H1 (cell line): ENCODE measurements around the gene FITM1. TPM values are rescaled to one million over a fixed set of nuclear protein-coding genes. Genes with fewer than 3 reads are reported as not detected.

Experiments
- CTCF ChIA-PET: fragments of 300-600 bp; sonication (Branson Sonifier 250); formaldehyde crosslinking; loops from one replicate; lab custom pipeline; 2021; ENCODE audit not compliant: partially characterized antibody; lab: Charles Lee
- POLR2A ChIA-PET: fragments of 300-600 bp; sonication (Branson Sonifier 250); formaldehyde crosslinking; loops from one replicate; lab custom pipeline; 2021; ENCODE audit warnings: inconsistent platforms; ENCODE audit not compliant: partially characterized antibody; lab: Charles Lee
- DNase-seq, 2 experiments: peaks; one replicate each; pipeline versions ENCODE4 v3.0.0 to v3.0.0-alpha.2; 2010 to 2022; ENCODE audit warnings: low spot score in 2 of 2, low read depth in 1 of 2, mixed read lengths in 1 of 2
- FAIRE-seq: peaks from 2 replicates; lab custom pipeline; 2011; peaks lifted over from hg19 to GRCh38; lab: Jason Lieb, UNC
- H2AFZ ChIP-seq: 2 replicates; pipeline ENCODE4 v1.8.1; 2012; ENCODE audit warnings: low read length, inconsistent platforms
- H2AK5ac ChIP-seq: 2 replicates; pipeline ENCODE4 v1.6.1; 2013; ENCODE audit warnings: low read depth, low read length
- H2BK120ac ChIP-seq: replicated peaks from 2 replicates; pipeline ENCODE3; 2013; ENCODE audit warnings: low read depth, low read length, inconsistent platforms
- H2BK12ac ChIP-seq: 2 replicates; pipeline ENCODE4 v1.6.1; 2013; ENCODE audit warnings: low read depth, low read length
- H2BK15ac ChIP-seq: 2 replicates; pipeline ENCODE4 v1.6.1; 2013; ENCODE audit warnings: low read length
- H2BK20ac ChIP-seq: 2 replicates; pipeline ENCODE4 v1.6.1; 2013; ENCODE audit warnings: low read length
- H2BK5ac ChIP-seq: 2 replicates; pipeline ENCODE4 v1.6.1; 2013; ENCODE audit warnings: low read depth, low read length
- H3K14ac ChIP-seq: 2 replicates; pipeline ENCODE4 v1.6.1; 2013; ENCODE audit warnings: inconsistent platforms; ENCODE audit not compliant: insufficient read length
- H3K18ac ChIP-seq: 2 replicates; pipeline ENCODE4 v1.6.1; 2013; ENCODE audit warnings: low read length; ENCODE audit errors: extremely low read depth
- H3K23ac ChIP-seq: 2 replicates; pipeline ENCODE4 v1.6.1; 2013; ENCODE audit warnings: inconsistent platforms; ENCODE audit not compliant: insufficient read length
- H3K23me2 ChIP-seq: 2 replicates; pipeline ENCODE4 v1.6.1; 2013; ENCODE audit warnings: low read depth, low read length
- H3K27ac ChIP-seq: 2 replicates; pipeline ENCODE4 v1.6.1; 2011; ENCODE audit warnings: low read depth, low read length, inconsistent platforms
- H3K27me3 ChIP-seq, 4 experiments: replicated peaks in 1 of 4; 1 replicate in 1 of 4; 2 replicates in 3 of 4; pipeline versions ENCODE4 v1.6.1 to v1.8.1; 2011 to 2013; ENCODE audit warnings: low read length in 3 of 4, mild to moderate bottlenecking in 3 of 4, inconsistent platforms in 2 of 4, mixed read lengths in 2 of 4, moderate library complexity in 1 of 4; ENCODE audit not compliant: control insufficient read depth in 3 of 4, insufficient read depth in 3 of 4; ENCODE audit errors: extremely low read depth in 1 of 4
- H3K36me3 ChIP-seq, 4 experiments: 2 replicates each; pipeline versions ENCODE4 v1.6.1 to v1.8.1; 2011 to 2013; ENCODE audit warnings: mild to moderate bottlenecking in 4 of 4, low read length in 3 of 4, moderate library complexity in 2 of 4, control low read depth in 1 of 4, inconsistent platforms in 1 of 4; ENCODE audit not compliant: insufficient read depth in 4 of 4, control insufficient read depth in 2 of 4
- H3K4ac ChIP-seq: replicated peaks from 2 replicates; pipeline ENCODE3; 2013; ENCODE audit warnings: low read length, low read depth, mixed read lengths, inconsistent platforms; ENCODE audit not compliant: insufficient read length
- H3K4me1 ChIP-seq, 4 experiments: replicated peaks in 1 of 4; 1 replicate in 1 of 4; 2 replicates in 3 of 4; pipeline versions ENCODE4 v1.6.1 to v1.8.1; 2011 to 2013; ENCODE audit warnings: low read length in 3 of 4, inconsistent platforms in 2 of 4, mixed read lengths in 1 of 4; ENCODE audit not compliant: insufficient read depth in 4 of 4, control insufficient read depth in 3 of 4
- H3K4me2 ChIP-seq, 2 experiments: 2 replicates each; pipeline versions ENCODE4 v1.6.1 to v1.8.1; 2011 to 2013; ENCODE audit warnings: low read depth in 2 of 2, low read length in 2 of 2, control low read depth in 1 of 2, inconsistent platforms in 1 of 2, mild to moderate bottlenecking in 1 of 2; ENCODE audit not compliant: insufficient read depth in 1 of 2
- H3K4me3 ChIP-seq, 4 experiments: fragments of 200-600, 300-600 bp in 1 of 4; sonication (generic), shearing (Covaris generic), sonication (Bioruptor Twin) in 1 of 4; 2 replicates each; pipeline versions ENCODE4 v1.5.1 to v1.8.1; 2011 to 2016; ENCODE audit warnings: low read length in 4 of 4, low read depth in 3 of 4, control low read depth in 2 of 4, inconsistent platforms in 2 of 4, mild to moderate bottlenecking in 2 of 4, mixed read lengths in 1 of 4, moderate library complexity in 1 of 4; ENCODE audit not compliant: insufficient read depth in 2 of 4; ENCODE audit errors: extremely low read depth in 1 of 4
- H3K56ac ChIP-seq: replicated peaks from 2 replicates; pipeline ENCODE3; 2013; ENCODE audit warnings: low read depth, mild to moderate bottlenecking, mixed read lengths, low read length, inconsistent platforms; ENCODE audit not compliant: insufficient read length
- H3K79me1 ChIP-seq: 2 replicates; pipeline ENCODE4 v1.6.1; 2013; ENCODE audit warnings: low read depth, low read length, control low read depth
- H3K79me2 ChIP-seq, 2 experiments: 2 replicates each; pipeline versions ENCODE4 v1.6.1 to v1.8.1; 2012 to 2013; ENCODE audit warnings: low read length in 2 of 2, mild to moderate bottlenecking in 2 of 2, inconsistent platforms in 1 of 2; ENCODE audit not compliant: insufficient read depth in 2 of 2, control insufficient read depth in 1 of 2
- H3K9ac ChIP-seq, 4 experiments: replicated peaks in 1 of 4; 1 replicate in 1 of 4; 2 replicates in 3 of 4; pipeline versions ENCODE4 v1.6.1 to v1.8.1; 2011 to 2013; ENCODE audit warnings: low read depth in 3 of 4, low read length in 3 of 4, control low read depth in 2 of 4, mild to moderate bottlenecking in 2 of 4, moderate library complexity in 2 of 4, inconsistent platforms in 1 of 4; ENCODE audit errors: extremely low read depth in 1 of 4
- H3K9me3 ChIP-seq, 2 experiments: 2 replicates each; pipeline versions ENCODE4 v1.6.1 to v1.8.1; 2012 to 2013; ENCODE audit warnings: mild to moderate bottlenecking in 2 of 2, moderate library complexity in 2 of 2, control low read depth in 1 of 2, inconsistent platforms in 1 of 2, low read depth in 1 of 2, low read length in 1 of 2, mixed read lengths in 1 of 2; ENCODE audit not compliant: insufficient read depth in 2 of 2
- H4K20me1 ChIP-seq, 2 experiments: replicated peaks in 1 of 2; 2 replicates each; pipeline versions ENCODE3 to v1.8.1; 2011 to 2013; ENCODE audit warnings: inconsistent platforms in 2 of 2, low read length in 2 of 2, mild to moderate bottlenecking in 1 of 2; ENCODE audit not compliant: insufficient read depth in 2 of 2, control insufficient read depth in 1 of 2
- H4K5ac ChIP-seq: 2 replicates; pipeline ENCODE4 v1.6.1; 2013; ENCODE audit warnings: low read length, low read depth, mixed read lengths, inconsistent platforms; ENCODE audit not compliant: insufficient read length
- H4K8ac ChIP-seq: 2 replicates; pipeline ENCODE4 v1.8.0; 2013; ENCODE audit warnings: mild to moderate bottlenecking, moderate library complexity, low read length, inconsistent platforms; ENCODE audit not compliant: insufficient read depth; ENCODE audit errors: extremely low read depth
- H4K91ac ChIP-seq: replicated peaks from 2 replicates; pipeline ENCODE3; 2013; ENCODE audit warnings: low read length, mixed read lengths, inconsistent platforms; ENCODE audit not compliant: insufficient read length
- CBX5 ChIP-seq: fragments of 300-800, 300-1000 bp; sonication (generic); IDR thresholded peaks from 2 replicates; pipeline ENCODE4 v1.7.1; 2016; ENCODE audit warnings: antibody characterized with exemption, low read length, low read depth
- CEBPB ChIP-seq: IDR thresholded peaks from 2 replicates; pipeline ENCODE4 v1.6.1; 2012; ENCODE audit warnings: low read depth, low read length
- CHD2 ChIP-seq: IDR thresholded peaks from 2 replicates; pipeline ENCODE4 v1.6.1; 2012; ENCODE audit warnings: low read length, improper control_type of control experiment
- POU5F1 ChIP-seq: IDR thresholded peaks from 2 replicates; pipeline ENCODE4 v1.6.1; 2011; ENCODE audit warnings: low read depth, mild to moderate bottlenecking, low read length, moderate library complexity
- RAD21 ChIP-seq, 2 experiments: IDR thresholded peaks in 1 of 2; conservative IDR thresholded peaks in 1 of 2; 2 replicates each; pipeline ENCODE4 v1.6.1; 2011; ENCODE audit warnings: low read depth in 2 of 2, low read length in 2 of 2, improper control_type of control experiment in 1 of 2, inconsistent platforms in 1 of 2, mild to moderate bottlenecking in 1 of 2, moderate library complexity in 1 of 2
- RFX5 ChIP-seq: IDR thresholded peaks from 2 replicates; pipeline ENCODE4 v1.6.1; 2011; ENCODE audit warnings: low read depth, low read length, improper control_type of control experiment, borderline replicate concordance
- RXRA ChIP-seq: IDR thresholded peaks from 2 replicates; pipeline ENCODE4 v1.6.1; 2011; ENCODE audit warnings: low read depth, mild to moderate bottlenecking, low read length, moderate library complexity; ENCODE audit not compliant: insufficient read depth
- SIRT6 ChIP-seq: IDR thresholded peaks from one replicate; pipeline ENCODE4 v1.7.1; 2012; ENCODE audit warnings: low read length, inconsistent platforms
- WGBS, 2 experiments: shearing (Covaris generic) in 1 of 2; methylation state at CpG; one replicate each; pipeline versions ENCODE4 v1.1.6 to v1.1.7; 2013 to 2015; ENCODE audit warnings: low lambda C conversion rate in 2 of 2, mixed read lengths in 2 of 2, inconsistent platforms in 1 of 2, low coverage in 1 of 2, missing lambda C conversion rate in 1 of 2; ENCODE audit not compliant: insufficient replicate concordance in 2 of 2, insufficient coverage in 1 of 2, insufficient read length in 1 of 2; ENCODE audit errors: extremely low coverage in 1 of 2, missing lambda C conversion rate in 1 of 2; 5-methylcytosine and 5-hydroxymethylcytosine counted together
- polyA plus RNA-seq, 7 experiments: library from polyadenylated mRNA; depleted of rRNA in 3 of 7; stranded (reverse) in 5 of 7; unstranded in 2 of 7; fragments of >200 nt in 5 of 7; fragments of 200-250 nt in 2 of 7; gene quantifications; 1 replicate in 5 of 7; 2 replicates in 1 of 7; 4 replicates in 1 of 7; pipeline versions ENCODE4 v1.2.1 to v1.2.3, GENCODE V29; 2011 to 2013; ENCODE audit warnings: missing spikeins in 2 of 7, mixed read lengths in 2 of 7
- total RNA-seq: library from RNA; stranded (reverse); fragmentation: NEBNext Ultra II Directional; extraction: Animal tissue kit (Norgen Biotek cat#: 25700); gene quantifications from 2 replicates; pipeline ENCODE4 v1.2.1, GENCODE V29; 2021
- TF ChIP-seq, protein P1 (sequence below), 3 experiments: IDR thresholded peaks; 1 replicate in 2 of 3; 2 replicates in 1 of 3; pipeline versions ENCODE4 v1.5.1 to v1.6.1; 2011; ENCODE audit warnings: low read length in 3 of 3, mild to moderate bottlenecking in 3 of 3, inconsistent platforms in 2 of 3, low read depth in 1 of 3, moderate library complexity in 1 of 3; ENCODE audit not compliant: insufficient read depth in 1 of 3; ENCODE audit errors: control extremely low read depth in 1 of 3
- TF ChIP-seq, protein P2 (sequence below): IDR thresholded peaks from 2 replicates; pipeline ENCODE4 v1.6.1; 2012; ENCODE audit warnings: inconsistent platforms

Gene FITM1
- total and polyA plus RNA-seq, 2 of the 8 experiments (the other 6 are each of a cell fraction or from before 2014, with no cell fraction given), result 0.53 to 0.76 TPM

DNA sequence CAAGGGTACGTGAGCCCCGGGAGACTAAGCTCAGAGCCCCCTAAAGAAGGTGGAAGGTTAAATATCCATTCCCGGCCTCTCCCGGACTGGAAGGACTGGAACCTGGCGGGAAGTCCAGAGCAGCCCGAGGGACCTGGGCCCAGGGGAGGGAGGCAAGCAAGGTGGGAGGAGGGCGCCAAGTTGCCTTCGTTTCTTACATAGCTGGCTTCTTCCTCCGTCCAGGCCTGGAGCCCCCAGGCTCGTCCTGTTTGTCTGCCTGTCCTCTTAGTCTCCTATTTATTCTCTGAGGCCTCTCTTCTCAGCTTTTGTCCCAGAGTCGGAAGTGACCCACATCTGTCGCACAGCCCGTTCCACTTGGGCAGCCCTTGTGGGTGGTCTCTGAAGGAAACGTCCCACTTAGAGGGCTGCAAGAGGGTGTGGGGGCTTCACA, 35.6 kb upstream of the FITM1 start:
- FAIRE-seq (no peak), DNase-seq (no peak)
- peaks cover 8% of the 10 kb centered on the region for H3K23me2 ChIP-seq
- H3K4ac ChIP-seq, result peak overlapping the region; percentile 96
- peak overlapping the region; percentile 97 for H2BK5ac ChIP-seq
- H2BK120ac ChIP-seq, result no peak overlapping the region
- peaks cover 5 to 13% (median 9%) of the 10 kb centered on the region in 4 experiments for H3K4me1 ChIP-seq
- peaks cover 5% of the 10 kb centered on the region for H3K79me1 ChIP-seq
- peak overlapping the region; percentile 2; the same call in 1 of the 2 replicates for H2AK5ac ChIP-seq
- H3K18ac ChIP-seq, result peak overlapping the region; percentile 97
- ChIA-PET CTCF (interaction anchor here (1.1 to 12.8 kb wide), 6 partner anchors 9 to 61 kb away, joined by 3 to 316 read pairs (median 7); partner anchors contain the start of gene CPNE6), POLR2A (interaction anchor here (0.8 to 23.9 kb wide), 26 partner anchors 11 to 544 kb away, joined by 3 to 626 read pairs (median 9); partner anchors contain the start of genes CARMIL3, CPNE6, DCAF11 and EMC9)
- peak overlapping the region; percentile 97; the same call in 1 of the 2 replicates for H4K8ac ChIP-seq
- H3K14ac ChIP-seq, result no peak overlapping the region
- peak overlapping the region; percentile 89 for H3K27ac ChIP-seq
- H4K91ac ChIP-seq, result peak overlapping the region; percentile 61
- 0 out of 2 replicates have a peak overlapping the region, but pooled peaks have one; percentile 81 for H2BK15ac ChIP-seq
- 3% methylated on average over 14 of the region's 14 CpGs; no CpG with 5 or more reads in 1 of the 2 experiments for WGBS, 2 experiments
- H3K56ac ChIP-seq, result peak overlapping the region; percentile 97
- no peak overlapping the region for H2AFZ ChIP-seq
- H2BK20ac ChIP-seq, result 0 out of 2 replicates have a peak overlapping the region, but pooled peaks have one; percentile 35
- H4K5ac ChIP-seq, result peak overlapping the region; percentile 82
- no peaks in the 10 kb centered on the region for H3K9me3 ChIP-seq
- peaks cover 6 to 28% (median 13%) of the 10 kb centered on the region in 4 experiments; a peak in 6 of 8 replicates for H3K36me3 ChIP-seq
- no peaks in the 10 kb centered on the region for H3K27me3 ChIP-seq
- H4K20me1 ChIP-seq, result peaks cover 5 to 9% of the 10 kb centered on the region in 2 experiments
- H3K23ac ChIP-seq, result peak overlapping the region; percentile 19
- H3K4me3 ChIP-seq, result peak overlapping the region; percentile 60 to 96 (median 84)
- H2BK12ac ChIP-seq, result peak overlapping the region; percentile 77
- H3K4me2 ChIP-seq, result peak overlapping the region; percentile 88 to 91
- H3K79me2 ChIP-seq, result peaks cover 0 to 21% of the 10 kb centered on the region in 2 experiments; a peak in 2 of 4 replicates
- H3K9ac ChIP-seq, result peak overlapping the region; percentile 87 to 95 (median 90)
- TF ChIP-seq RAD21 (IDR thresholded peaks at IDR 0.05 in 1 of 2, conservative IDR thresholded peaks at IDR 0.05 in 1 of 2; ENCODE audit: low read depth in 2 of 2, low read length in 2 of 2) (no peak), RXRA (no peak), SIRT6 (no peak), POU5F1 (no peak), CEBPB (no peak), RFX5 (no peak), CHD2 (no peak), CBX5 (no peak)
- TF ChIP-seq, protein P1, sequence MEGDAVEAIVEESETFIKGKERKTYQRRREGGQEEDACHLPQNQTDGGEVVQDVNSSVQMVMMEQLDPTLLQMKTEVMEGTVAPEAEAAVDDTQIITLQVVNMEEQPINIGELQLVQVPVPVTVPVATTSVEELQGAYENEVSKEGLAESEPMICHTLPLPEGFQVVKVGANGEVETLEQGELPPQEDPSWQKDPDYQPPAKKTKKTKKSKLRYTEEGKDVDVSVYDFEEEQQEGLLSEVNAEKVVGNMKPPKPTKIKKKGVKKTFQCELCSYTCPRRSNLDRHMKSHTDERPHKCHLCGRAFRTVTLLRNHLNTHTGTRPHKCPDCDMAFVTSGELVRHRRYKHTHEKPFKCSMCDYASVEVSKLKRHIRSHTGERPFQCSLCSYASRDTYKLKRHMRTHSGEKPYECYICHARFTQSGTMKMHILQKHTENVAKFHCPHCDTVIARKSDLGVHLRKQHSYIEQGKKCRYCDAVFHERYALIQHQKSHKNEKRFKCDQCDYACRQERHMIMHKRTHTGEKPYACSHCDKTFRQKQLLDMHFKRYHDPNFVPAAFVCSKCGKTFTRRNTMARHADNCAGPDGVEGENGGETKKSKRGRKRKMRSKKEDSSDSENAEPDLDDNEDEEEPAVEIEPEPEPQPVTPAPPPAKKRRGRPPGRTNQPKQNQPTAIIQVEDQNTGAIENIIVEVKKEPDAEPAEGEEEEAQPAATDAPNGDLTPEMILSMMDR (IDR thresholded peaks at IDR 0.05; ENCODE audit: control extremely low read depth in 1 of 3, insufficient read depth in 1 of 3, low read depth in 1 of 3, low read length in 3 of 3), result no peak
- TF ChIP-seq, protein P2, sequence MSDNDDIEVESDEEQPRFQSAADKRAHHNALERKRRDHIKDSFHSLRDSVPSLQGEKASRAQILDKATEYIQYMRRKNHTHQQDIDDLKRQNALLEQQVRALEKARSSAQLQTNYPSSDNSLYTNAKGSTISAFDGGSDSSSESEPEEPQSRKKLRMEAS, result no peak
